ENCODE measurements around the gene FGD4.

FGD4 gene

GRCh38 chr12:32379667-32380066, 19.7 kb upstream of the FGD4 start:
- Histone ChIP-seq H3K36me3 (ENCODE audit: insufficient read depth, low read length) (no peaks in the 10 kb centered on the region), H3K9ac (ENCODE audit: low read depth, low read length) (no peak overlapping the region), H3K4me2 (ENCODE audit: low read length) (no peak overlapping the region), H3K9me3 (replicated peaks; ENCODE audit: low read length) (no peaks in the 10 kb centered on the region), H3K27me3 (ENCODE audit: control insufficient read depth, insufficient read depth, low read length) (no peaks in the 10 kb centered on the region), H3K4me1 (ENCODE audit: control insufficient read depth, insufficient read depth, low read length) (peaks cover 3% of the 10 kb centered on the region), H3K4me3 (ENCODE audit: low read length) (no peak overlapping the region)

GRCh38 chr12:32382226-32382625, 17.1 kb upstream of the FGD4 start:
- H3K4me2 ChIP-seq (ENCODE audit: low read length) = no peak overlapping the region
- H3K4me1 ChIP-seq (ENCODE audit: control insufficient read depth, insufficient read depth, low read length) = peaks cover 3% of the 10 kb centered on the region
- H3K4me3 ChIP-seq (ENCODE audit: low read length) = no peak overlapping the region
- no peaks in the 10 kb centered on the region for H3K27me3 ChIP-seq (ENCODE audit: control insufficient read depth, insufficient read depth, low read length)
- H3K9ac ChIP-seq (ENCODE audit: low read depth, low read length) = no peak overlapping the region
- no peaks in the 10 kb centered on the region for H3K9me3 ChIP-seq (replicated peaks; ENCODE audit: low read length)
- no peaks in the 10 kb centered on the region for H3K36me3 ChIP-seq (ENCODE audit: insufficient read depth, low read length)

- H3K4me1 ChIP-seq (ENCODE audit: control insufficient read depth, insufficient read depth, low read length) = no peaks in the 10 kb centered on the region
- H3K4me3 ChIP-seq (ENCODE audit: low read length) = peak overlapping the region; percentile 56
Observed at GRCh38 chr12:32390572-32391219, 8.7 kb upstream of the FGD4 start.

GRCh38 chr12:32395026-32395425, 4.3 kb upstream of the FGD4 start:
- no peak overlapping the region for H3K4me3 ChIP-seq (ENCODE audit: low read length)
- no peaks in the 10 kb centered on the region for H3K4me1 ChIP-seq (ENCODE audit: control insufficient read depth, insufficient read depth, low read length)
- no peaks in the 10 kb centered on the region for H3K36me3 ChIP-seq (ENCODE audit: insufficient read depth, low read length)
- no peaks in the 10 kb centered on the region for H3K9me3 ChIP-seq (replicated peaks; ENCODE audit: low read length)
- no peaks in the 10 kb centered on the region for H3K27me3 ChIP-seq (ENCODE audit: control insufficient read depth, insufficient read depth, low read length)
- H3K4me2 ChIP-seq (ENCODE audit: low read length) = no peak overlapping the region
- no peak overlapping the region for H3K9ac ChIP-seq (ENCODE audit: low read depth, low read length)

More at GRCh38 chr12:32390572-32391219, 8.7 kb upstream of the FGD4 start:
- H3K9ac ChIP-seq (ENCODE audit: low read depth, low read length) = no peak overlapping the region
- no peaks in the 10 kb centered on the region for H3K9me3 ChIP-seq (replicated peaks; ENCODE audit: low read length)
- no peaks in the 10 kb centered on the region for H3K27me3 ChIP-seq (ENCODE audit: control insufficient read depth, insufficient read depth, low read length)
- peak overlapping the region; percentile 71 for H3K4me2 ChIP-seq (ENCODE audit: low read length)
- no peaks in the 10 kb centered on the region for H3K36me3 ChIP-seq (ENCODE audit: insufficient read depth, low read length)

GRCh38 chr12:32397696-32398095, 1.7 kb upstream of the FGD4 start:
- peaks cover 6% of the 10 kb centered on the region for H3K4me1 ChIP-seq (ENCODE audit: control insufficient read depth, insufficient read depth, low read length)
- H3K36me3 ChIP-seq (ENCODE audit: insufficient read depth, low read length) = no peaks in the 10 kb centered on the region
- H3K27me3 ChIP-seq (ENCODE audit: control insufficient read depth, insufficient read depth, low read length) = no peaks in the 10 kb centered on the region

GRCh38 chr12:32398181-32398580, 1.2 kb upstream of the FGD4 start:
- no peaks in the 10 kb centered on the region for H3K36me3 ChIP-seq (ENCODE audit: insufficient read depth, low read length)
- H3K4me1 ChIP-seq (ENCODE audit: control insufficient read depth, insufficient read depth, low read length) = peaks cover 11% of the 10 kb centered on the region
- H3K9ac ChIP-seq (ENCODE audit: low read depth, low read length) = no peak overlapping the region
- H3K4me3 ChIP-seq (ENCODE audit: low read length) = no peak overlapping the region
- H3K4me2 ChIP-seq (ENCODE audit: low read length) = no peak overlapping the region
- H3K9me3 ChIP-seq (replicated peaks; ENCODE audit: low read length) = no peaks in the 10 kb centered on the region
- no peaks in the 10 kb centered on the region for H3K27me3 ChIP-seq (ENCODE audit: control insufficient read depth, insufficient read depth, low read length)

More at GRCh38 chr12:32397696-32398095, 1.7 kb upstream of the FGD4 start:
- Histone ChIP-seq H3K9me3 (replicated peaks; ENCODE audit: low read length) (no peaks in the 10 kb centered on the region), H3K4me2 (ENCODE audit: low read length) (no peak overlapping the region), H3K4me3 (ENCODE audit: low read length) (no peak overlapping the region), H3K9ac (ENCODE audit: low read depth, low read length) (no peak overlapping the region)

- Histone ChIP-seq H3K4me2 (ENCODE audit: low read length) (peak overlapping the region; percentile 94), H3K27me3 (ENCODE audit: control insufficient read depth, insufficient read depth, low read length) (no peaks in the 10 kb centered on the region)
Observed at GRCh38 chr12:32398816-32399369, 465 bp upstream of the FGD4 start.

GRCh38 chr12:32400114-32400672, 835 bp downstream of the FGD4 start:
- no peaks in the 10 kb centered on the region for H3K27me3 ChIP-seq (ENCODE audit: control insufficient read depth, insufficient read depth, low read length)
- no peaks in the 10 kb centered on the region for H3K9me3 ChIP-seq (replicated peaks; ENCODE audit: low read length)
- H3K4me2 ChIP-seq (ENCODE audit: low read length) = peak overlapping the region; percentile 94
- H3K4me1 ChIP-seq (ENCODE audit: control insufficient read depth, insufficient read depth, low read length) = peaks cover 13% of the 10 kb centered on the region
- peak overlapping the region; percentile 99 for H3K4me3 ChIP-seq (ENCODE audit: low read length)
- H3K36me3 ChIP-seq (ENCODE audit: insufficient read depth, low read length) = no peaks in the 10 kb centered on the region
- peak overlapping the region; percentile 78 for H3K9ac ChIP-seq (ENCODE audit: low read depth, low read length)

More at GRCh38 chr12:32398816-32399369, 465 bp upstream of the FGD4 start:
- Histone ChIP-seq H3K9ac (ENCODE audit: low read depth, low read length) (peak overlapping the region; percentile 78), H3K9me3 (replicated peaks; ENCODE audit: low read length) (no peaks in the 10 kb centered on the region), H3K4me3 (ENCODE audit: low read length) (peak overlapping the region; percentile 99), H3K4me1 (ENCODE audit: control insufficient read depth, insufficient read depth, low read length) (peaks cover 13% of the 10 kb centered on the region), H3K36me3 (ENCODE audit: insufficient read depth, low read length) (no peaks in the 10 kb centered on the region)

GRCh38 chr12:32400866-32401265, 1.5 kb downstream of the FGD4 start:
- Histone ChIP-seq H3K9ac (ENCODE audit: low read depth, low read length) (no peak overlapping the region), H3K4me1 (ENCODE audit: control insufficient read depth, insufficient read depth, low read length) (peaks cover 13% of the 10 kb centered on the region)

GRCh38 chr12:32402170-32402569, 2.8 kb downstream of the FGD4 start:
- Histone ChIP-seq H3K4me2 (ENCODE audit: low read length) (peak overlapping the region; percentile 19), H3K36me3 (ENCODE audit: insufficient read depth, low read length) (no peaks in the 10 kb centered on the region), H3K9me3 (replicated peaks; ENCODE audit: low read length) (no peaks in the 10 kb centered on the region), H3K4me1 (ENCODE audit: control insufficient read depth, insufficient read depth, low read length) (peaks cover 13% of the 10 kb centered on the region), H3K27me3 (ENCODE audit: control insufficient read depth, insufficient read depth, low read length) (no peaks in the 10 kb centered on the region), H3K9ac (ENCODE audit: low read depth, low read length) (no peak overlapping the region), H3K4me3 (ENCODE audit: low read length) (no peak overlapping the region)

More at GRCh38 chr12:32400866-32401265, 1.5 kb downstream of the FGD4 start:
- Histone ChIP-seq H3K27me3 (ENCODE audit: control insufficient read depth, insufficient read depth, low read length) (no peaks in the 10 kb centered on the region), H3K4me3 (ENCODE audit: low read length) (peak overlapping the region; percentile 99), H3K4me2 (ENCODE audit: low read length) (peak overlapping the region; percentile 94), H3K9me3 (replicated peaks; ENCODE audit: low read length) (no peaks in the 10 kb centered on the region), H3K36me3 (ENCODE audit: insufficient read depth, low read length) (no peaks in the 10 kb centered on the region)

GRCh38 chr12:32402946-32403345, 3.6 kb downstream of the FGD4 start:
- peak overlapping the region; percentile 19 for H3K4me2 ChIP-seq (ENCODE audit: low read length)
- H3K27me3 ChIP-seq (ENCODE audit: control insufficient read depth, insufficient read depth, low read length) = no peaks in the 10 kb centered on the region
- H3K4me3 ChIP-seq (ENCODE audit: low read length) = no peak overlapping the region
- H3K9ac ChIP-seq (ENCODE audit: low read depth, low read length) = no peak overlapping the region
- H3K4me1 ChIP-seq (ENCODE audit: control insufficient read depth, insufficient read depth, low read length) = peaks cover 13% of the 10 kb centered on the region
- H3K9me3 ChIP-seq (replicated peaks; ENCODE audit: low read length) = no peaks in the 10 kb centered on the region
- no peaks in the 10 kb centered on the region for H3K36me3 ChIP-seq (ENCODE audit: insufficient read depth, low read length)

- Histone ChIP-seq H3K4me1 (ENCODE audit: control insufficient read depth, insufficient read depth, low read length) (peaks cover 5% of the 10 kb centered on the region), H3K4me3 (ENCODE audit: low read length) (no peak overlapping the region), H3K9ac (ENCODE audit: low read depth, low read length) (no peak overlapping the region), H3K27me3 (ENCODE audit: control insufficient read depth, insufficient read depth, low read length) (no peaks in the 10 kb centered on the region), H3K4me2 (ENCODE audit: low read length) (no peak overlapping the region), H3K36me3 (ENCODE audit: insufficient read depth, low read length) (no peaks in the 10 kb centered on the region), H3K9me3 (replicated peaks; ENCODE audit: low read length) (no peaks in the 10 kb centered on the region)
Observed at GRCh38 chr12:32407795-32408194, 8.4 kb downstream of the FGD4 start.

Data from skeletal muscle satellite cell (primary cell).